CD4-positive, alpha-beta T cell (primary cell): Measurements from ENCODE around the gene PKIG. TPM values are rescaled to one million over a fixed set of nuclear protein-coding genes. Genes with fewer than 3 reads are reported as not detected.

Source experiments
- ATAC-seq: fragments of 200-7000 bp; cut with Tn5 transposase; one replicate; pipeline ENCODE4 v1.10.0; 2022; ENCODE audit warnings: mild to moderate bottlenecking; ENCODE audit not compliant: poor library complexity
- CTCF ChIA-PET: fragments of 350-600 bp; sonication (Branson Sonifier 250); formaldehyde crosslinking; loops from one replicate; lab custom pipeline; 2021; ENCODE audit warnings: antibody characterized with exemption, inconsistent platforms; lab: Charles Lee
- POLR2A ChIA-PET: fragments of 350-600 bp; sonication (Branson Sonifier 250); formaldehyde crosslinking; loops from one replicate; lab custom pipeline; 2021; ENCODE audit warnings: antibody characterized with exemption, inconsistent platforms; lab: Charles Lee
- DNase-seq, 14 experiments: peaks; one replicate each; pipeline ENCODE4 v3.0.0-alpha.2; 2013 to 2020; ENCODE audit warnings: mixed read lengths in 2 of 14
- H3K27ac ChIP-seq, 2 donors: one replicate each; pipeline versions ENCODE4 v1.5.1 to v1.7.0; 2013; ENCODE audit warnings: low read length in 2 of 2, low read depth in 1 of 2, mild to moderate bottlenecking in 1 of 2
- H3K27me3 ChIP-seq, 2 experiments: 1 replicate in 1 of 2; 2 replicates in 1 of 2; pipeline versions ENCODE4 v1.6.1 to v1.7.0; 2013; ENCODE audit warnings: low read length in 2 of 2, control low read depth in 1 of 2, mild to moderate bottlenecking in 1 of 2, moderate library complexity in 1 of 2; ENCODE audit not compliant: insufficient read depth in 2 of 2, control insufficient read depth in 1 of 2
- H3K36me3 ChIP-seq: one replicate; pipeline ENCODE4 v1.6.1; 2013; ENCODE audit warnings: low read length, control low read depth; ENCODE audit not compliant: insufficient read depth
- H3K4me1 ChIP-seq: one replicate; pipeline ENCODE4 v1.6.1; 2013; ENCODE audit warnings: low read length, control low read depth; ENCODE audit not compliant: insufficient read depth
- H3K4me3 ChIP-seq: one replicate; pipeline ENCODE4 v1.5.1; 2013; ENCODE audit warnings: mild to moderate bottlenecking, low read length, moderate library complexity
- H3K9me3 ChIP-seq, 2 experiments: 1 replicate in 1 of 2; 2 replicates in 1 of 2; pipeline versions ENCODE4 v1.6.1 to v1.7.0; 2013; ENCODE audit warnings: low read length in 2 of 2, mild to moderate bottlenecking in 2 of 2, control low read depth in 1 of 2, moderate library complexity in 1 of 2; ENCODE audit not compliant: control insufficient read depth in 1 of 2, insufficient read depth in 1 of 2
- H3K27ac Mint-ChIP-seq: one replicate; pipeline ENCODE4 v1.8.0; 2020; ENCODE audit warnings: mixed read lengths
- H3K27me3 Mint-ChIP-seq: one replicate; pipeline ENCODE4 v1.8.0; 2021; ENCODE audit warnings: mixed read lengths
- H3K36me3 Mint-ChIP-seq: one replicate; pipeline ENCODE4 v1.8.0; 2021; ENCODE audit warnings: low read depth, mixed read lengths
- H3K4me1 Mint-ChIP-seq: one replicate; pipeline ENCODE4 v1.8.0; 2021; ENCODE audit warnings: low read depth, mixed read lengths
- H3K4me3 Mint-ChIP-seq: one replicate; pipeline ENCODE4 v1.8.0; 2020; ENCODE audit warnings: mild to moderate bottlenecking, mixed read lengths
- H3K9me3 Mint-ChIP-seq: one replicate; pipeline ENCODE4 v1.8.0; 2020; ENCODE audit warnings: mixed read lengths
- CTCF ChIP-seq: fragments of 200-600 bp; IDR thresholded peaks from one replicate; pipeline ENCODE4 v1.8.0; 2022; ENCODE audit warnings: antibody characterized with exemption, mild to moderate bottlenecking
- intact Hi-C, 2 experiments: fragments of 100-400 bp; cut with DNase I in 1 of 2; cut with micrococcal nuclease in 1 of 2; formaldehyde crosslinking; loops; one replicate each; pipeline versions ENCODE4 v1.15.1 to v1.9.0; 2023 to 2025; cut with DNase I, micrococcal nuclease
- total RNA-seq, 174 experiments: library from RNA in 2 of 174; stranded (reverse) in 2 of 174; gene quantifications; one replicate each; pipeline ENCODE4 v1.2.3 and lab custom pipeline; 2021 to 2026

Gene PKIG
- total RNA-seq, 2 experiments from 2014 or later: 1.7 to 2.4 TPM

GRCh38 chr20:44566018-44566417 is 16.4 kb upstream of the PKIG start:
- Mint-ChIP-seq H3K9me3 (no peaks in the 10 kb centered on the region), H3K27ac (no peak overlapping the region), H3K4me1 (no peaks in the 10 kb centered on the region), H3K36me3 (no peaks in the 10 kb centered on the region), H3K4me3 (no peak overlapping the region), H3K27me3 (no peaks in the 10 kb centered on the region)
- H3K4me3 ChIP-seq: no peak overlapping the region
- POLR2A ChIA-PET: no interaction called here
- TF ChIP-seq CTCF: no peak
- H3K36me3 ChIP-seq: no peaks in the 10 kb centered on the region
- peaks cover 0 to 3% of the 10 kb centered on the region in 2 experiments for H3K27me3 ChIP-seq
- H3K9me3 ChIP-seq: no peaks in the 10 kb centered on the region
- H3K27ac ChIP-seq: no peak overlapping the region
- intact Hi-C loops: no loop called here
- ATAC-seq: no peak
- no peak for DNase-seq
- CTCF ChIA-PET: interaction anchor here (0.9 kb wide), 1 partner anchor 13 kb away, joined by 3 read pairs; no protein-coding TSS in a partner anchor
- no peaks in the 10 kb centered on the region for H3K4me1 ChIP-seq

- Mint-ChIP-seq H3K9me3 (no peaks in the 10 kb centered on the region), H3K4me3 (no peak overlapping the region), H3K27ac (no peak overlapping the region), H3K36me3 (no peaks in the 10 kb centered on the region), H3K27me3 (no peaks in the 10 kb centered on the region), H3K4me1 (peaks cover 6% of the 10 kb centered on the region)
- Histone ChIP-seq H3K9me3 (no peaks in the 10 kb centered on the region), H3K4me3 (no peak overlapping the region), H3K4me1 (no peaks in the 10 kb centered on the region), H3K36me3 (no peaks in the 10 kb centered on the region), H3K27me3 (peaks cover 0 to 3% of the 10 kb centered on the region in 2 experiments), H3K27ac (no peak overlapping the region)
- ATAC-seq (no peak), DNase-seq (no peak)
- POLR2A ChIA-PET: no interaction called here
- intact Hi-C loops: no loop called here
- no peak for TF ChIP-seq CTCF
- CTCF ChIA-PET: interaction anchor here (0.9 kb wide), 1 partner anchor 13 kb away, joined by 3 read pairs; no protein-coding TSS in a partner anchor
Observed at GRCh38 chr20:44566811-44567210, 15.6 kb upstream of the PKIG start.

- no peak overlapping the region for H3K4me3 Mint-ChIP-seq
- H3K36me3 ChIP-seq: no peaks in the 10 kb centered on the region
- H3K4me1 Mint-ChIP-seq: peaks cover 6% of the 10 kb centered on the region
- no peak for TF ChIP-seq CTCF
- peaks cover 0 to 3% of the 10 kb centered on the region in 2 experiments for H3K27me3 ChIP-seq
- no peak for ATAC-seq
- H3K4me1 ChIP-seq: no peaks in the 10 kb centered on the region
- no peaks in the 10 kb centered on the region for H3K36me3 Mint-ChIP-seq
- H3K27ac ChIP-seq: no peak overlapping the region
- DNase-seq: no peak
- CTCF ChIA-PET: no interaction called here
- H3K9me3 ChIP-seq: no peaks in the 10 kb centered on the region
- H3K4me3 ChIP-seq: no peak overlapping the region
- no peaks in the 10 kb centered on the region for H3K9me3 Mint-ChIP-seq
- no peak overlapping the region for H3K27ac Mint-ChIP-seq
- intact Hi-C loops: no loop called here
- POLR2A ChIA-PET: no interaction called here
- H3K27me3 Mint-ChIP-seq: no peaks in the 10 kb centered on the region
Observed at GRCh38 chr20:44570367-44570766, 12.0 kb upstream of the PKIG start.
